K562 (cell line): ENCODE results near the gene UBE2K. TPM values are rescaled to one million over a fixed set of nuclear protein-coding genes. Genes with fewer than 3 reads are reported as not detected.
"Not testable (repeated sequence)": the region's sequence is repeated elsewhere in the genome, so short reads cannot be mapped to it uniquely, and the experiment has no call there.

Experiments used
- ATAC-seq: fragments of 200-7000 bp; cut with Tn5 transposase; 3 replicates; pipeline ENCODE4 v1.9.1; 2020; ENCODE audit warnings: moderate library complexity
- BruUV-seq: library from RNA; stranded (reverse); fragments of 400-500 nt; replicated peaks from 2 replicates; lab custom pipeline; 2021; lab: Mats Ljungman, UMichigan
- CTCF ChIA-PET: fragments of 300-600 bp; formaldehyde crosslinking; extraction: SDS; loops from one replicate; lab custom pipeline; 2021; ENCODE audit warnings: low intra/inter-chr PET ratio; lab: Yijun Ruan, JAX
- POLR2A ChIA-PET: fragments of 300-600, 350-650 bp; sonication (Branson Sonifier 250); formaldehyde crosslinking; extraction: SDS; loops from one replicate; lab custom pipeline; 2021; ENCODE audit warnings: antibody characterized with exemption, inconsistent platforms; lab: Yijun Ruan, JAX
- DNase-seq, 4 experiments: peaks; one replicate each; pipeline versions ENCODE4 v3.0.0 to v3.0.0-alpha.2; 2011 to 2018; ENCODE audit warnings: low spot score in 3 of 4, mixed read lengths in 3 of 4; ENCODE audit errors: extremely low read depth in 1 of 4
- FAIRE-seq: peaks from 2 replicates; lab custom pipeline; 2011; peaks lifted over from hg19 to GRCh38; lab: Jason Lieb, UNC
- H2AFZ ChIP-seq: 2 replicates; pipeline ENCODE4 v1.6.0; 2011; ENCODE audit warnings: low read depth, low read length, control low read depth, inconsistent platforms
- H3K27ac ChIP-seq: fragments of 200-600 bp; 3 replicates; pipeline ENCODE4 v1.8.0; 2011; ENCODE audit warnings: low read depth, mild to moderate bottlenecking, control low read depth, inconsistent platforms, low read length, moderate library complexity, mixed read lengths; ENCODE audit errors: extremely low read depth
- H3K27me3 ChIP-seq, 2 experiments: fragments of 300-600 bp in 1 of 2; 2 replicates in 1 of 2; 3 replicates in 1 of 2; pipeline versions ENCODE4 v1.6.0 to v1.8.0; 2011; ENCODE audit warnings: inconsistent platforms in 2 of 2, low read length in 2 of 2, mild to moderate bottlenecking in 1 of 2, mixed read lengths in 1 of 2, moderate library complexity in 1 of 2; ENCODE audit not compliant: control insufficient read depth in 2 of 2, insufficient read depth in 2 of 2
- H3K36me3 ChIP-seq: fragments of 300-600 bp; 3 replicates; pipeline ENCODE4 v1.8.0; 2011; ENCODE audit warnings: mild to moderate bottlenecking, low read length, inconsistent platforms; ENCODE audit not compliant: control insufficient read depth, insufficient read depth
- H3K4me1 ChIP-seq, 2 experiments: fragments of 200-600 bp in 1 of 2; replicated peaks in 1 of 2; 2 replicates in 1 of 2; 3 replicates in 1 of 2; pipeline versions ENCODE4 v1.5.1 to v1.8.0; 2011; ENCODE audit warnings: inconsistent platforms in 2 of 2, low read length in 2 of 2, mild to moderate bottlenecking in 1 of 2, mixed read lengths in 1 of 2, moderate library complexity in 1 of 2; ENCODE audit not compliant: control insufficient read depth in 2 of 2, insufficient read depth in 2 of 2
- H3K4me2 ChIP-seq: 2 replicates; pipeline ENCODE4 v1.6.1; 2011; ENCODE audit warnings: low read length, control low read depth, inconsistent platforms, mixed read lengths; ENCODE audit not compliant: insufficient read depth
- H3K4me3 ChIP-seq: fragments of 200-600 bp; sonication (generic), shearing (Covaris generic); 2 replicates; pipeline ENCODE4 v1.5.1; 2016; ENCODE audit warnings: control low read depth, inconsistent platforms
- H3K79me2 ChIP-seq: fragments of 200-600 bp; 3 replicates; pipeline ENCODE4 v1.8.0; 2011; ENCODE audit warnings: low read length, inconsistent platforms; ENCODE audit not compliant: control insufficient read depth, insufficient read depth
- H3K9ac ChIP-seq, 2 experiments: 2 replicates each; pipeline versions ENCODE4 v1.6.0 to v1.6.1; 2011; ENCODE audit warnings: low read depth in 2 of 2, low read length in 2 of 2, control low read depth in 1 of 2, inconsistent platforms in 1 of 2, mild to moderate bottlenecking in 1 of 2, mixed read lengths in 1 of 2; ENCODE audit not compliant: insufficient read depth in 1 of 2
- H3K9me1 ChIP-seq: one replicate; pipeline ENCODE4 v1.6.0; 2011; ENCODE audit warnings: inconsistent platforms, mild to moderate bottlenecking, low read length, moderate library complexity; ENCODE audit not compliant: control insufficient read depth, insufficient read depth
- H3K9me3 ChIP-seq: replicated peaks from 2 replicates; pipeline ENCODE4 v1.5.1; 2011; ENCODE audit warnings: low read depth, low read length, inconsistent platforms; ENCODE audit not compliant: control insufficient read depth, insufficient read depth
- H4K20me1 ChIP-seq: replicated peaks from 2 replicates; pipeline ENCODE4 v1.6.1; 2011; ENCODE audit warnings: low read length, inconsistent platforms, mixed read lengths; ENCODE audit not compliant: control insufficient read depth, insufficient read depth
- BCOR ChIP-seq: fragments of 450-650 bp; IDR thresholded peaks from 2 replicates; pipeline ENCODE4 v1.6.1; 2016
- FIP1L1 ChIP-seq: fragments of 200-400 bp; formaldehyde crosslinking; IDR thresholded peaks from 2 replicates; pipeline ENCODE4 v1.6.1; 2018; ENCODE audit warnings: mild to moderate bottlenecking, low read depth, low read length; ENCODE audit not compliant: poor library complexity, severe bottlenecking
- GATA2 ChIP-seq: sonication (generic); formaldehyde crosslinking; IDR thresholded peaks from 2 replicates; pipeline ENCODE4 v1.4.0; 2020; ENCODE audit warnings: mild to moderate bottlenecking, missing genetic modification reagents
- HDAC8 ChIP-seq: fragments of 450-650 bp; IDR thresholded peaks from 2 replicates; pipeline ENCODE4 v1.6.1; 2016; ENCODE audit warnings: mild to moderate bottlenecking, missing genetic modification characterization, moderate library complexity, missing compliant biosample characterization
- L3MBTL2 ChIP-seq: fragments of 450-650 bp; IDR thresholded peaks from 2 replicates; pipeline ENCODE4 v1.6.1; 2016; ENCODE audit warnings: mild to moderate bottlenecking, moderate library complexity
- MBD2 ChIP-seq: sonication (generic); IDR thresholded peaks from 2 replicates; pipeline ENCODE4 v1.6.1; 2016; ENCODE audit warnings: low read depth, borderline replicate concordance
- NRF1 ChIP-seq, 2 experiments: fragments of 450-650 bp; IDR thresholded peaks in 1 of 2; conservative IDR thresholded peaks in 1 of 2; 2 replicates each; pipeline ENCODE4 v1.6.1; 2014; ENCODE audit warnings: mild to moderate bottlenecking in 2 of 2
- PBX2 ChIP-seq, 2 experiments: IDR thresholded peaks in 1 of 2; conservative IDR thresholded peaks in 1 of 2; 2 replicates each; pipeline ENCODE4 v1.6.1; 2016; ENCODE audit warnings: low read depth in 2 of 2, mild to moderate bottlenecking in 1 of 2, missing compliant biosample characterization in 1 of 2, missing genetic modification characterization in 1 of 2, moderate library complexity in 1 of 2
- PURB ChIP-seq: sonication (generic); formaldehyde crosslinking; IDR thresholded peaks from 2 replicates; pipeline ENCODE4 v1.9.0; 2021; ENCODE audit warnings: low read depth, mild to moderate bottlenecking, missing genetic modification reagents
- ZNF146 ChIP-seq: IDR thresholded peaks from one replicate; pipeline ENCODE4 v1.6.1; 2018; ENCODE audit warnings: missing compliant biosample characterization; ENCODE audit not compliant: unreplicated experiment
- ZNF253 ChIP-seq: fragments of 250-450 bp; sonication (Bioruptor Pico); conservative IDR thresholded peaks from 2 replicates; pipeline ENCODE4 v1.6.1; 2021; ENCODE audit warnings: mild to moderate bottlenecking
- WGBS: fragments of 100-300 bp; shearing (Covaris generic); methylation state at CpG from one replicate; pipeline ENCODE4 v1.1.6; 2016; ENCODE audit warnings: low coverage, mixed read lengths; ENCODE audit not compliant: insufficient coverage; ENCODE audit errors: missing lambda C conversion rate; 5-methylcytosine and 5-hydroxymethylcytosine counted together
- in situ Hi-C: fragments of 300-500 bp; cut with MboI; formaldehyde crosslinking; loops from 4 replicates; pipeline ENCODE4 v1.15.0; 2018; ENCODE audit warnings: inconsistent platforms, mixed read lengths
- intact Hi-C: fragments of 100-400 bp; cut with micrococcal nuclease; formaldehyde crosslinking; loops from 2 replicates; pipeline ENCODE4 v1.14.2; 2022
- polyA plus RNA-seq, 8 experiments: library from polyadenylated mRNA; depleted of rRNA in 4 of 8; stranded (reverse) in 5 of 8; unstranded in 3 of 8; fragments of >200 nt; fragmentation: Nextera tagmentation in 2 of 8; fragmentation: Illumina TruSeq in 1 of 8; extraction: Ambion mirVana in 2 of 8; extraction: Trizol in 1 of 8; gene quantifications; 2 replicates each; pipeline versions ENCODE4 v1.2.1 to v1.2.3, GENCODE V29; 2011 to 2014; ENCODE audit warnings: inconsistent platforms in 1 of 8, missing spikeins in 1 of 8
- total RNA-seq, 7 experiments: library from RNA; depleted of rRNA in 6 of 7; stranded (reverse); fragments of >200 nt in 6 of 7; fragmentation: Illumina TruSeq in 2 of 7; extraction: Trizol in 2 of 7; gene quantifications; 2 replicates each; pipeline versions ENCODE4 v1.2.1 to v1.2.3, GENCODE V29; 2011 to 2021; ENCODE audit warnings: low replicate concordance in 1 of 7

Gene UBE2K
- total and polyA plus RNA-seq, 9 of the 15 experiments (the other 6 are each of a cell fraction or from before 2014, with no cell fraction given) = 29.8 to 190 (median 62.6) TPM

GRCh38 chr4:39668887-39669286, 29.0 kb upstream of the UBE2K start (continued):
- TF ChIP-seq PURB = no peak
- TF ChIP-seq NRF1 (conservative IDR thresholded peaks at IDR 0.05 in 1 of 2, IDR thresholded peaks at IDR 0.05 in 1 of 2) = no peak
- TF ChIP-seq MBD2 = no peak
- TF ChIP-seq GATA2 = no peak
- no peak for TF ChIP-seq FIP1L1
- no peak for TF ChIP-seq PBX2 (CRISPR knock-in tag; IDR thresholded peaks at IDR 0.05; ENCODE audit: low read depth)
- peak; percentile 75 for TF ChIP-seq PBX2 (tag; conservative IDR thresholded peaks at IDR 0.05; ENCODE audit: low read depth)
- TF ChIP-seq L3MBTL2 = no peak
- TF ChIP-seq ZNF253 (CRISPR knock-in tag) = no peak
- no peak for TF ChIP-seq HDAC8
- TF ChIP-seq, all 486 proteins: peak for 8

- DNase-seq, H3K36me3 ChIP-seq, H3K4me2 ChIP-seq, FAIRE-seq, H3K4me1 ChIP-seq, H4K20me1 ChIP-seq, H3K4me3 ChIP-seq, H2AFZ ChIP-seq, H3K27ac ChIP-seq, intact Hi-C loops, H3K9me1 ChIP-seq, H3K79me2 ChIP-seq, CTCF ChIA-PET, in situ Hi-C loops, H3K9me3 ChIP-seq, BruUV-seq, ATAC-seq, H3K27me3 ChIP-seq, H3K9ac ChIP-seq: not testable (repeated sequence)
- WGBS = no CpG with 5 or more reads among the region's 1 CpG
- POLR2A ChIA-PET = interaction anchor here (1.4 kb wide), 1 partner anchor 36 kb away, joined by 4 read pairs; no protein-coding TSS in a partner anchor
- TF ChIP-seq ZNF146 (CRISPR knock-in tag) (peak; percentile 78), BCOR (peak; percentile 45; the same call in 1 of the 2 replicates)
Measured at GRCh38 chr4:39670296-39670695, 27.6 kb upstream of the UBE2K start.

- H3K27ac ChIP-seq, H4K20me1 ChIP-seq, H3K9me1 ChIP-seq, CTCF ChIA-PET, ATAC-seq, H2AFZ ChIP-seq, H3K9me3 ChIP-seq, FAIRE-seq, H3K9ac ChIP-seq, H3K4me2 ChIP-seq, H3K4me1 ChIP-seq, intact Hi-C loops, DNase-seq, H3K79me2 ChIP-seq, H3K27me3 ChIP-seq, H3K4me3 ChIP-seq, in situ Hi-C loops, H3K36me3 ChIP-seq, BruUV-seq: not testable (repeated sequence)
- WGBS = 56% methylated on average over 10 of the region's 10 CpGs
- POLR2A ChIA-PET = interaction anchor here (0.6 kb wide), 1 partner anchor 202 kb away, joined by 4 read pairs; no protein-coding TSS in a partner anchor
Measured at GRCh38 chr4:39675681-39676080, 22.3 kb upstream of the UBE2K start.
